ENCODE measurements around the gene ACBD3. TPM values are rescaled to one million over a fixed set of nuclear protein-coding genes. Genes with fewer than 3 reads are reported as not detected.

Gene ACBD3
- 28.2 and 29.4 TPM in 2 replicates for total RNA-seq (2021; fragmentation: NEBNext Ultra II Directional; extraction: Animal tissue kit (Norgen Biotek cat#: 25700))
- 4.1 and 8.4 TPM in 2 replicates for polyA plus RNA-seq (2011; rRNA removed)
- polyA plus RNA-seq (2011; cell fraction: cytosol; rRNA removed): 13.3 TPM
- 3.3 TPM for polyA plus RNA-seq (2011; cell fraction: nucleus; rRNA removed)
- polyA plus RNA-seq (2012, experiment 1 of 2): 13.0 to 20.7 TPM (median 14.7 TPM) in 4 replicates
- 8.4 TPM for polyA plus RNA-seq (2012, experiment 2 of 2)
- 14.7 TPM for polyA plus RNA-seq (2013, experiment 1 of 2)
- 14.5 TPM for polyA plus RNA-seq (2013, experiment 2 of 2)
- 14.5 and 17.4 TPM in 2 replicates for polyA minus RNA-seq (2011; rRNA and poly(A)+ RNA removed)
- polyA minus RNA-seq (2011; cell fraction: cytosol; rRNA and poly(A)+ RNA removed): 22.2 TPM
- polyA minus RNA-seq (2011; cell fraction: nucleus; rRNA and poly(A)+ RNA removed): 9.6 TPM
- long read RNA-seq, experiment 1, partial matches to known transcripts: 13 of 26 reads
- long read RNA-seq, experiment 1, other reads (novel, unspliced or antisense): 12 of 26 reads
- long read RNA-seq, experiment 2, partial matches to known transcripts: 10 of 17 reads
- long read RNA-seq, experiment 2, other reads (novel, unspliced or antisense): 6 of 17 reads

DNA sequence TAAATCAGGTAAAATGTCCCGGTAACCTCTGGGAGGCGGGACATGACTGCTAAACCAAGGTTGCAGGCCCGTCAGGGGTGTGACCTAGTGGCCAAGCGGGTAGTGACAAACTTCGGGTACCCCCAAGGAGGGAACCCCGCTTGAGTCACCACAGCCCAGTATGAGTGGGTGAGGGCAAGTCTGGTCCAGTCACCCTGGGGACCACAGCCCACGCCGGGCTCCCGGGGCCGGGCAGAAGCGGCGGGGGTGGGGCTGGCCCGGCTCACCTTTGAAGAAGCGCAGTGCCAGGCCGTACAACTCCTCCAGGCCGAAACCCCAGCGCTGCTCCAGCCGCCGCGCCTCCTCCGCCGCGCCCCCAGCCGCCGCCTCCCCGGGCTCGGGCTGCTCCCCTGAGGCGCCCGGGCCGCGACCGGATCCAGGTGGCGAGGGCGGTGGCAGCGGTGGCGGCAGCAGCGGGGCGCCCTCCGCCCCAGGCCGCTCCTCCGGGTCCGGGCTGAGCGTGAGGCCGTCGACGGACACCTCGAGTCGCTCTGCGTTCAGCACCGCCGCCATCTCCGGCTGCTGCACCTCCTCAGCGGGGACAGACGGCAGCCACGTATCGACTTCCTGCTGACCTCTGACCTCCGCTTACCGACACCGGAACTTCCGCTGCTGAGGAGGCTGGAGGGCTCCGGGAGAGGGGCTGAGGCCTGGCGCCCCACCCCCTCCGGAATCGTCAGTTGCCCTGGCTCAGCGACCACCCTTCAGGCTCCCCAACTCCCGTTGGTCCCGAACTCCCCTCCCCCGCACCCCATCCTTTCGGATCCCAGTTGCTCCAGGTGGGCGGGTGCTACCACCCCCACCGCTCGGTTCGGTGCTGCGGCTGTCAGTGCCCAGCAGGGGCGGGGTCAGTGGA, at the start of gene ACBD3:
Gene ACBD3, minus strand, starts transcription at position 618 of the 895 bp plus-strand sequence. Its CDS starts 66 bp downstream, at position 552.
- Histone ChIP-seq H2BK5ac (ENCODE audit: low read depth, low read length) (peak within 1 kb of the TSS; percentile 69; the same call in 1 of the 2 replicates), H3K4me3 (ENCODE audit: extremely low read depth in 1 of 4, insufficient read depth in 2 of 4, low read depth in 3 of 4, low read length in 4 of 4) (peak within 1 kb of the TSS; percentile 65 to 90 (median 79)), H2BK15ac (ENCODE audit: low read length) (no peak within 1 kb of the TSS), H4K5ac (ENCODE audit: insufficient read length, low read depth, low read length) (peak within 1 kb of the TSS; percentile 97), H3K4ac (replicated peaks; ENCODE audit: insufficient read length, low read depth, low read length) (no peak within 1 kb of the TSS), H3K18ac (ENCODE audit: extremely low read depth, low read length) (peak within 1 kb of the TSS; percentile 95), H2AFZ (ENCODE audit: low read length) (peak within 1 kb of the TSS; percentile 43; the same call in 1 of the 2 replicates), H3K27ac (ENCODE audit: low read depth, low read length) (peak within 1 kb of the TSS; percentile 80; the same call in 1 of the 2 replicates), H4K8ac (ENCODE audit: extremely low read depth, insufficient read depth, low read length) (peak within 1 kb of the TSS; percentile 95), H3K27me3 (replicated peaks in 1 of 4; ENCODE audit: control insufficient read depth in 3 of 4, extremely low read depth in 1 of 4, insufficient read depth in 3 of 4, low read length in 3 of 4) (no peaks in the 10 kb centered on the region), H2BK20ac (ENCODE audit: low read length) (no peak within 1 kb of the TSS), H3K79me2 (ENCODE audit: control insufficient read depth in 1 of 2, insufficient read depth in 2 of 2, low read length in 2 of 2) (peaks cover 3 to 44% of the 10 kb centered on the region in 2 experiments; a peak in 3 of 4 replicates), H3K79me1 (ENCODE audit: low read depth, low read length) (peaks cover 6% of the 10 kb centered on the region; the same call in 1 of the 2 replicates), H4K91ac (replicated peaks; ENCODE audit: insufficient read length, low read length) (no peak within 1 kb of the TSS), H3K56ac (replicated peaks; ENCODE audit: insufficient read length, low read depth, low read length) (peak within 1 kb of the TSS; percentile 43), H3K23ac (ENCODE audit: insufficient read length) (no peak within 1 kb of the TSS), H3K14ac (ENCODE audit: insufficient read length) (no peak within 1 kb of the TSS), H3K9ac (replicated peaks in 1 of 4; ENCODE audit: extremely low read depth in 1 of 4, low read depth in 3 of 4, low read length in 3 of 4) (peak within 1 kb of the TSS; percentile 5 to 99 (median 81); a peak in 6 of 7 replicates), H2BK12ac (ENCODE audit: low read depth, low read length) (no peak within 1 kb of the TSS), H2AK5ac (ENCODE audit: low read depth, low read length) (no peak within 1 kb of the TSS), H3K4me2 (ENCODE audit: insufficient read depth in 1 of 2, low read depth in 2 of 2, low read length in 2 of 2) (peak within 1 kb of the TSS; percentile 79 to 82), H3K4me1 (replicated peaks in 1 of 4; ENCODE audit: control insufficient read depth in 3 of 4, insufficient read depth in 4 of 4, low read length in 3 of 4) (peaks cover 0 to 4% (median 3%) of the 10 kb centered on the region in 4 experiments; a peak in 3 of 7 replicates), H4K20me1 (replicated peaks in 1 of 2; ENCODE audit: control insufficient read depth in 1 of 2, insufficient read depth in 2 of 2, low read length in 2 of 2) (peaks cover 0 to 2% of the 10 kb centered on the region in 2 experiments), H3K23me2 (ENCODE audit: low read depth, low read length) (no peaks in the 10 kb centered on the region; the same call in 1 of the 2 replicates), H2BK120ac (replicated peaks; ENCODE audit: low read depth, low read length) (no peak within 1 kb of the TSS), H3K9me3 (ENCODE audit: insufficient read depth in 2 of 2, low read depth in 1 of 2, low read length in 1 of 2) (no peaks in the 10 kb centered on the region), H3K36me3 (ENCODE audit: control insufficient read depth in 2 of 4, insufficient read depth in 4 of 4, low read length in 3 of 4) (peaks cover 0 to 6% (median 0%) of the 10 kb centered on the region in 4 experiments; a peak in 1 of 8 replicates)
- 2% methylated on average over 37 of the region's 75 CpGs; no CpG with 5 or more reads in 1 of the 2 experiments for WGBS, 2 experiments (ENCODE audit: extremely low coverage in 1 of 2, insufficient coverage in 1 of 2, insufficient read length in 1 of 2, insufficient replicate concordance in 2 of 2, low coverage in 1 of 2, low lambda C conversion rate in 2 of 2, missing lambda C conversion rate in 1 of 2)
- CTCF ChIA-PET (ENCODE audit: partially characterized antibody): interaction anchor here (0.8 to 3.1 kb wide), 5 partner anchors 11 to 61 kb away, joined by 3 to 21 read pairs (median 3); no protein-coding TSS in a partner anchor
- DNase-seq (ENCODE audit: low read depth in 1 of 2, low spot score in 2 of 2) (peak; percentile 64 to 90), FAIRE-seq (no peak)
- POLR2A ChIA-PET (ENCODE audit: partially characterized antibody): interaction anchor here (1.0 to 1.8 kb wide), 2 partner anchors 11 to 64 kb away, joined by 4 read pairs; no protein-coding TSS in a partner anchor
- TF ChIP-seq CBX5 (IDR thresholded peaks at IDR 0.05; ENCODE audit: low read depth, low read length): no peak
- TF ChIP-seq, protein P1, sequence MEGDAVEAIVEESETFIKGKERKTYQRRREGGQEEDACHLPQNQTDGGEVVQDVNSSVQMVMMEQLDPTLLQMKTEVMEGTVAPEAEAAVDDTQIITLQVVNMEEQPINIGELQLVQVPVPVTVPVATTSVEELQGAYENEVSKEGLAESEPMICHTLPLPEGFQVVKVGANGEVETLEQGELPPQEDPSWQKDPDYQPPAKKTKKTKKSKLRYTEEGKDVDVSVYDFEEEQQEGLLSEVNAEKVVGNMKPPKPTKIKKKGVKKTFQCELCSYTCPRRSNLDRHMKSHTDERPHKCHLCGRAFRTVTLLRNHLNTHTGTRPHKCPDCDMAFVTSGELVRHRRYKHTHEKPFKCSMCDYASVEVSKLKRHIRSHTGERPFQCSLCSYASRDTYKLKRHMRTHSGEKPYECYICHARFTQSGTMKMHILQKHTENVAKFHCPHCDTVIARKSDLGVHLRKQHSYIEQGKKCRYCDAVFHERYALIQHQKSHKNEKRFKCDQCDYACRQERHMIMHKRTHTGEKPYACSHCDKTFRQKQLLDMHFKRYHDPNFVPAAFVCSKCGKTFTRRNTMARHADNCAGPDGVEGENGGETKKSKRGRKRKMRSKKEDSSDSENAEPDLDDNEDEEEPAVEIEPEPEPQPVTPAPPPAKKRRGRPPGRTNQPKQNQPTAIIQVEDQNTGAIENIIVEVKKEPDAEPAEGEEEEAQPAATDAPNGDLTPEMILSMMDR (IDR thresholded peaks at IDR 0.05; ENCODE audit: control extremely low read depth in 1 of 3, insufficient read depth in 1 of 3, low read depth in 1 of 3, low read length in 3 of 3): no peak
